ENCODE measurements around the gene NRL. TPM values are rescaled to one million over a fixed set of nuclear protein-coding genes. Genes with fewer than 3 reads are reported as not detected.

The NRL gene
- total RNA-seq, 1 experiment from 2014 or later: 0.87 TPM

DNA sequence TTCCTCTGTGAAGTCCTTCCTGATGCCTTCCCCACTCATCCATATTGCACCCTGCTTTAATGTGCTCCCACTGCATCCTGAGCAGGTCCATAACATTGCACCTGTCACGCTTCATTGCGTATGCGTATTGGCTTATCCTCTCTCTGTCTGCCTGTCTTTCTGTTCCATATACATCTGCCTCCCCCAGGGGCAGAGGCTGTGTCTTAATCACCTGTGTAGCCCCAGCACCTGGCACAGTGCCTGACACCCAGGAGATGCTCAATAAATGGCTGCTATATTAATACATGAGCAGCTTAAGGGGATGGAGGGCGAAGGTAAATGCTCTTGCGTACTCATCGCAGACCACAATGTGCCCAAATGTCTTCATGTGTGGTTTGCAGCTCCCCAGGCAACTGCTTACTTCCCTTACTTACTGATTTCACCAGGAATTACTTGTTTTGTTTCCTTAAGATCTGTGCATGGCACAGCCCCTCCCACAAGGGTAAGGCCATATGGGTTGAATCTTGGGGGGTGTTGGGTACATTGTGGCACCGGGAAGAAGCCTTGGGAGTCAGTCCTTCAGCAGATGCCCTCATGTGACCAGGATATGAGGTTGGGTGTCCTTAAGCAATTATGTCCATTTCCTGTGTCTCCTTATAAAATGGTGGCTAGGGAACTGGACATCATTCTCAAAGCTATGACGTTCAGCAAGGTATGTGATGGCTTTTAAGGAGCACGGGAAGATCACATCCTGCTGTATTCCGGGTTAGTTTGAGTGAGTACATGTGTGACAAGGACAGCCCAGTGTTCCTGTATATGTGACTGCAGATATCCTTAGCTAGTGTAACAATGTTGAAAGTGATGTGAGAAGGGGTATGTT is 44.2 kb downstream of the NRL start:
- Histone ChIP-seq H3K4me3 (ENCODE audit: insufficient read depth, low read depth, low read length) (no peak overlapping the region), H3K27me3 (ENCODE audit: control insufficient read depth, insufficient read depth, low read length) (no peaks in the 10 kb centered on the region), H3K36me3 (replicated peaks; ENCODE audit: control insufficient read depth, insufficient read depth, low read length) (no peaks in the 10 kb centered on the region)
- DNase-seq: no peak

DNA sequence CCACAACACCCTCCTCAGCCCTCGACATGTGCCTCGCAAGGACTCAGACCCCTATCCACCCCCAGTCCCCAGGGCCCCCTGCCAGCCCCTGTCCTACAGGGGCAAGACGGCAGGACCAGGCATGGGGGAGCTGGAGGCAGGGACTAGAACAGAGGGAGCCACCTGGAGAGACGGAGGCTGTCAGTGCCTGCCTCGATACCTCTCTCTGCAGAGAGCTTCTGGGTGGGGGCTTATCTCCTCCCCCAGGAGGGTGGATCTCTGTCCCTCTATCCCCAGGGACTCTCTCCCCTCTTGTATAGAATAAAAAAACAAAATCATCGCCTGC is 45.4 kb downstream of the NRL start:
- DNase-seq: no peak
- H3K4me3 ChIP-seq (ENCODE audit: insufficient read depth, low read depth, low read length): no peak overlapping the region
- H3K27me3 ChIP-seq (ENCODE audit: control insufficient read depth, insufficient read depth, low read length): no peaks in the 10 kb centered on the region
- no peaks in the 10 kb centered on the region for H3K36me3 ChIP-seq (replicated peaks; ENCODE audit: control insufficient read depth, insufficient read depth, low read length)

DNA sequence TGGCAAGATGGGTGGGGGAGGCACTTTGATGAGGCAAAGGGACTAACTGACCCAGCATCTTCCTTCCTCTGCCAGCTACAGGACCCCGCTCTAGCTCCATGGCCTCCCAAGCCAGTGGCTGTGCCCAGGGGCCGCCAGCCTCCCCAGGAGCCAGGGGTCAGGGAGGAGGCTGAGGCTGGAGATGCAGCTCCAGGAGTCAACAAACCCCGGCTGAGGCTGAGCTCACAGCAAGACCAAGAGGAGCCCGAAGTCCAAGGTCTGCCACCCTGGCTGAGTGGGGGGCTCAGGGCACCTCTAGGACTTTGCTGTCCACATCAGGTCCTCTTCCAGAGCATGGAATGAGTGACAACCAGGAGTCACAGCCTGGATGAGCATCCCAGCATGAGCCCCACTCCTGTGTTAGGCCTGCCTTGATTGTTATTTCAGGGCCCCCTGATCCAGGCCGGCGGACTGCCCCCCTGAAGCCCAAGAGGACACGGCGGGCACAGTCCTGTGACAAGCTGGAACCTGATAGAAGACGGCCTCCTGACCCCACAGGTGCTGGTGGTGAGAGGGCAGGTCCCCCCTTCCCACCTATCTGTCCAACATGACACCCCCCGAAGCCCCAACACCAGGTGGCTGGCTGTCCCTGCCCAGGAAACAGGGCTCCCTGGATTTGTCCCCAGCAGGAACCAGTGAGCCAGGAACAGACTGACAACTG is 45.9 kb downstream of the NRL start:
- Histone ChIP-seq H3K4me3 (ENCODE audit: insufficient read depth, low read depth, low read length) (no peak overlapping the region), H3K36me3 (replicated peaks; ENCODE audit: control insufficient read depth, insufficient read depth, low read length) (no peaks in the 10 kb centered on the region), H3K27me3 (ENCODE audit: control insufficient read depth, insufficient read depth, low read length) (no peaks in the 10 kb centered on the region)
- no peak for DNase-seq

DNA sequence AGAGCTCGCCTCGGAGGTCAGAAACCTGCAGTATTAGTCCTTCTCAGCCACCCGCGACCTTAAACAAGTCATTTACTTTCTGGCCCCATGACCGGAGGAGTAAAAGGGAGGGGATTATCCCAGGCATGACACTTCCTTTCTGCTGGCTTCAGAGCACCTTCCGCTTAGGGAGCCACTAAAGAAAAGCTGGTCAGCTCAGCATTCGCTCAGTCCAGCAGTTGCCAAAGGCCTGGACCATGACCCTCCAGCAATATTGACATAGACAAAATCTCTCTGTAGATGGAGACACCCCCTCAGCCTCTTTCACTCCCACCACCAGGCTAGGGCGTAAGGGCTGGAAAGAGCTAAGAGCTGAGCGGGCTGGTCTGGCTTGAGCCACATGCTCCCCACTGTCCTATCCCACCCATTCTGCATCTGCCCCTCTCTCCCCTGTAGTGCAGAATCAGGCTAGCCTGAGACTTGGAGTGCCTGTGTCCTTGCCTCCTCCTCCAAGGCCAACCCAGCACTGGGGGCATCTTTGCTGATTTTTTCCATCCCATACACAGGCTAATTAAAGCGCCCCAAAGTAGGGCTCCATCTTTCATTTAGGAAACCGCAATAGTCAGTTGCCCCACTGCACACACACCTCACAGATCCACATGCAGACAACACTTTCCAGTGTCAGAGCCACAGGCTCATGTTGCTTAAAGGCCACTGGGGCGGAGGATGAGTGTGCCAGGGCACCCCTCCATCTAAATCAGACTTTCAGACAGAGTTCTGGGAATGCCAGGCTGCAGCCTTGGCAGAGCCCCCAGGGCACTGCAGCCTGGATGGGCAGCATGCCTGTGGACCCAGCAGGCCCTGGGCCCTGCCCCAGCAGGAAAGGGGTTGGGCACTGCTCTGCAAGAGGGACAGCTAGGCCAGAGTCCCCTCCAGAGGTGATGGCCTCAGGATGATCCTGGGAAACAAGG is 47.3 kb downstream of the NRL start:
- Histone ChIP-seq H3K27me3 (ENCODE audit: control insufficient read depth, insufficient read depth, low read length) (no peaks in the 10 kb centered on the region), H3K36me3 (replicated peaks; ENCODE audit: control insufficient read depth, insufficient read depth, low read length) (no peaks in the 10 kb centered on the region), H3K4me3 (ENCODE audit: insufficient read depth, low read depth, low read length) (no peak overlapping the region)
- no peak for DNase-seq

DNA sequence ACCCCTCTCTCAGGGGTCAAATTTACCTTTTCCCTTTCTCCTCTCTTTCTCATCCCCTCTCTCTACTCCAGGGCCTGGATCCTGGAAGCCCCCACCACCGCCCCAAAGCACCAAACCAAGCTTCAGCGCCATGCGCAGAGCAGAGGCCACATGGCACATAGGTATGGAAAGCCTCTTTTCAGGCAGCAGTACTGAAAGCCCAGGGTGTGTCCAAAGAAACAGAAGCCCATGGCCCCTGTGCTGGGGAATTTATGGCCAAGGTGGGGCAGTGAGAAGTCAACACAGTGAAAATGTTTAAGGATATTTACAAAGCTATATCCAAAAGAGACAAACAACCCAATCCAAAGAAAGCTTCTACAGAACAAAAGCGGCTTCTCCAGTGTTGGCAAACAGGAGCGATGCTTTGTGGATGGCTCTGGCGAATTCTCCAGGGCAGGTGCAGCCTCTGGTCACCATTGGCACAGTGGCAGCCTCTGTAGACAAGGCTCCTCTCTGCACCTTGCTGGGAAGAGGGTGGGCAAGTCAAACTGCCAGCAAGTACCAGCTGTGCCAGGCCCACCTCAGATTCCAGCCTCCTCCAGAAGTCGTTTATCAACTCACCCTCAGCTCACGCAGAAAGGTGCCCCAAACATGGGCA is 48.1 kb downstream of the NRL start:
- Histone ChIP-seq H3K36me3 (replicated peaks; ENCODE audit: control insufficient read depth, insufficient read depth, low read length) (no peaks in the 10 kb centered on the region), H3K4me3 (ENCODE audit: insufficient read depth, low read depth, low read length) (no peak overlapping the region), H3K27me3 (ENCODE audit: control insufficient read depth, insufficient read depth, low read length) (no peaks in the 10 kb centered on the region)
- DNase-seq: no peak

DNA sequence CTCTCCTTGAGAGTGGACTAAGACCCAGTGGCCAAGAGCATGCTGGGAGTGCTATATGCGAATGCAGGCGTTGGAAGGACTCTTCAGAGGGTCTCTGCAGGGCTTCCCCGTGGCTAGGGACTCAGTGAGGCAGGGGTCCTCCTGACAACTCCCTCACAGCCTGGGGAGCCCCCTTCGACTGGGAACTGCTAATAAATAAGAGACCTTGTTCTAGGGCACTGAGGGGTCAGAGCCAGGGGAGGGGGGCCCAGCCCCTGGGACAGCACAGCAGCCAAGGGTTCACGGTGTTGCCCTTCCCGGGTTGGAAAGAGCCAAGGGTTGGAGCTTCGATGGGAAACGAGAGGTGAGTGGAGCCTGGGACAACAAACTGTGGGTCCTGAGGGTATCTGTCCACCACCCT is 49.3 kb downstream of the NRL start:
- Histone ChIP-seq H3K4me3 (ENCODE audit: insufficient read depth, low read depth, low read length) (no peak overlapping the region), H3K36me3 (replicated peaks; ENCODE audit: control insufficient read depth, insufficient read depth, low read length) (no peaks in the 10 kb centered on the region), H3K27me3 (ENCODE audit: control insufficient read depth, insufficient read depth, low read length) (no peaks in the 10 kb centered on the region)
- peak; percentile 43 for DNase-seq

DNA sequence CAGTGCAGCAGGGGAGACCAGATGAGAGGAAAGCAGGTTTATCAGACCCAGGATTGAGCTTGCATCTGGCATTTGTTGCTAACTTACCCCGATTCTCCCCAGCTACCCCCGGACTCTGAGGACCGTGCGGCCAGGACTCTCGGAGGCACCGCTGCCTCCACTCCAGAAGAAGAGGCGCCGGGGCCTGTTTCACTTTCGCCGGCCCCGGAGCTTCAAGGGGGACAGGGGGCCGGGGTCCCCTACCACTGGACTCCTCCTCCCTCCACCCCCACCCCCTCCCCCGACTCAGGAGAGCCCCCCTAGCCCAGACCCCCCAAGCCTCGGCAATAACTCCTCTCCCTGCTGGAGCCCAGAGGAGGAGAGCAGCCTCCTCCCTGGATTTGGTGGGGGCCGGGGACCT is 49.9 kb downstream of the NRL start:
- Histone ChIP-seq H3K27me3 (ENCODE audit: control insufficient read depth, insufficient read depth, low read length) (no peaks in the 10 kb centered on the region), H3K36me3 (replicated peaks; ENCODE audit: control insufficient read depth, insufficient read depth, low read length) (no peaks in the 10 kb centered on the region), H3K4me3 (ENCODE audit: insufficient read depth, low read depth, low read length) (no peak overlapping the region)
- peak; percentile 54 for DNase-seq

DNA sequence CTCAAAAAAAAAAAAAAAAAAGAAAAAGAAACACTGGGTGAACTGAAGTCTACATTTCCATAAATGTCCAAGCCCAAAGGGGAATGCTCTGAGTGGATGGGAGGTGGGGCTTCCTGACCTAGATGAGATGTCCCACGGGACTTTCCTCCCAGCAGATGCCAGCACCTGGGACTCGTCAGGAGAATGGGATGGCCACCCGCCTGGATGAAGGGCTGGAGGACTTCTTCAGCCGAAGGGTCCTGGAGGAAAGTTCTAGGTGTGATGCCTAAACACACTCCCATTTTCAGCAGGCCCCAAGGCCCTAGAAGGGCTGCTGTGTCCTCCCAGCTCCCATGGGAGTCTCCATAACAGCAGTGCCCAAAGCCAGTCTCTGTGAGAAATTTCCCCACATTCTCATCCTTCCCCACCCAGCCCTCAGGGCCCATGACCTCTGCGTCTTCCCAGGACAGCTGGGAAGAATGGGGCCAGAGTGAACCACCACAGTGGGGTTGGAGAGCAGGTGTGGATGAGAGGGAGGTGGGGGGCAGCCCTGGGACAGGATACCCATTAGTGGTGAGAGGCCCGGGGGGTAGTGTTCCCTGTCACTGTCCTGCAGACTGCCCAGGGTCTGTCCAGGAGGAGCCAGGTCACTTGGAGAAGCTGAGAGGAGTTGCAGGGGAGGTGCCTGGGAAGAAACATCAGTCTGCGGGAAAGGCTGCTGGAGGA is 50.5 kb downstream of the NRL start:
- no peaks in the 10 kb centered on the region for H3K27me3 ChIP-seq (ENCODE audit: control insufficient read depth, insufficient read depth, low read length)
- DNase-seq: peak; percentile 22
- H3K4me3 ChIP-seq (ENCODE audit: insufficient read depth, low read depth, low read length): no peak overlapping the region
- no peaks in the 10 kb centered on the region for H3K36me3 ChIP-seq (replicated peaks; ENCODE audit: control insufficient read depth, insufficient read depth, low read length)

DNA sequence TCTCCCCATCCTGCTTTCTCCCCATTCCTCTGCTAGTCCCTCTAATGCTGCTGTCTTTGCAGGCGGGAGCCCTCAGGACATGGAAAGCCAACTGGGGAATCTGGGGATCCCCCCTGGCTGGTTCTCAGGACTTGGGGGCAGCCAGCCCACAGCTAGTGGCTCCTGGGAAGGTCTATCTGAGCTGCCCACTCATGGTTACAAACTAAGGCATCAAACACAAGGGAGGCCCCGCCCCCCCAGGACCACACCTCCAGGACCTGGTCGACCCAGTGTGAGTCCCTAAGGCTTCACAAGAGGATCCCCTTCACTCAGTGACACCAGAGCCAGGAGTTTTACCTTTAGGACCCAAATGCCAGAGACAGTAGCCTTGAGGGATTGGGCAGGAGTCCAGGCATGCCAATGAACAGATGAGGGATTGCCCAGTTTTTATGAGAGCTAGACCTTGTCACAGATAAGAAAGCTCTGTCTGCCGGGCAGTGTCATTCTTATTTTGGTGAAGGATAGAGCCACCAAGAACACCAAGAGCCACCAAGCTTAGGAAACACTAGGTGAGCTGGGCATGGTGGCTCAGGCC is 51.4 kb downstream of the NRL start:
- Histone ChIP-seq H3K27me3 (ENCODE audit: control insufficient read depth, insufficient read depth, low read length) (no peaks in the 10 kb centered on the region), H3K36me3 (replicated peaks; ENCODE audit: control insufficient read depth, insufficient read depth, low read length) (no peaks in the 10 kb centered on the region), H3K4me3 (ENCODE audit: insufficient read depth, low read depth, low read length) (no peak overlapping the region)
- peak; percentile 43 for DNase-seq

DNA sequence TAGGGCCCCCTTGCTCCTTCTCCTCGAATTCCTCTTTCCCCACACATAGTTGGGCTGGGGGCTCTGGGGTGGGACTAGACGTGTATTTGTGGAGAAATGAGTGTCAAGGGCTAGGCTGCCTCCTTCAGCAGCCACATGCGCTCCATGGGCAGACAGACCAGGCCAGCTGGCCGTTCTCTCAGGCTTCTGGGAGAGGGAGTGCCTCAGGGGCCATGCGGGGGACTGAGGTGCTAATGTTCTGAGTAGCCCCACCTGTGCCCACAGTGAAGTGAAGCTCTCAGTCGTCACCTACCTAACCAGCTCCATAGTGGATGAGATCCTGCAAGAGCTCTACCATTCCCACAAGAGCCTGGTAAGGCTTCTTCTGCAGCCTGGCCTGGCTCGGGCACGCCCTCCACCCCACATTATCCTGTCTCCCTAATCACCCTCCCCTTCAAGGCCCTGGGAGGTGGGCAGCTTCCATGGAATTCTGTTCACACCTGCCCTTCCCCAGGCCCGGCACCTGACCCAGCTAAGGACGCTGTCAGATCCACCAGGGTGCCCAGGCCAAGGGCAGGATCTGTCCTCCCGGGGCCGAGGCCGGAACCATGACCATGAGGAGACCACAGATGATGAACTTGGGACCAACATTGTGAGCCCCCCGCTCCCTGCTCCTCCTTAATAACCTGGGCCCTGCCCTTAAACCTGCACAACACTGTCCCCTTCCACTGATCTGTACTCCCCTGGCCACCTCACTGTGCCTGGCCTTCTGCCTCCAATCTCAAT is 52.4 kb downstream of the NRL start:
- peak; percentile 25 for DNase-seq

DNA sequence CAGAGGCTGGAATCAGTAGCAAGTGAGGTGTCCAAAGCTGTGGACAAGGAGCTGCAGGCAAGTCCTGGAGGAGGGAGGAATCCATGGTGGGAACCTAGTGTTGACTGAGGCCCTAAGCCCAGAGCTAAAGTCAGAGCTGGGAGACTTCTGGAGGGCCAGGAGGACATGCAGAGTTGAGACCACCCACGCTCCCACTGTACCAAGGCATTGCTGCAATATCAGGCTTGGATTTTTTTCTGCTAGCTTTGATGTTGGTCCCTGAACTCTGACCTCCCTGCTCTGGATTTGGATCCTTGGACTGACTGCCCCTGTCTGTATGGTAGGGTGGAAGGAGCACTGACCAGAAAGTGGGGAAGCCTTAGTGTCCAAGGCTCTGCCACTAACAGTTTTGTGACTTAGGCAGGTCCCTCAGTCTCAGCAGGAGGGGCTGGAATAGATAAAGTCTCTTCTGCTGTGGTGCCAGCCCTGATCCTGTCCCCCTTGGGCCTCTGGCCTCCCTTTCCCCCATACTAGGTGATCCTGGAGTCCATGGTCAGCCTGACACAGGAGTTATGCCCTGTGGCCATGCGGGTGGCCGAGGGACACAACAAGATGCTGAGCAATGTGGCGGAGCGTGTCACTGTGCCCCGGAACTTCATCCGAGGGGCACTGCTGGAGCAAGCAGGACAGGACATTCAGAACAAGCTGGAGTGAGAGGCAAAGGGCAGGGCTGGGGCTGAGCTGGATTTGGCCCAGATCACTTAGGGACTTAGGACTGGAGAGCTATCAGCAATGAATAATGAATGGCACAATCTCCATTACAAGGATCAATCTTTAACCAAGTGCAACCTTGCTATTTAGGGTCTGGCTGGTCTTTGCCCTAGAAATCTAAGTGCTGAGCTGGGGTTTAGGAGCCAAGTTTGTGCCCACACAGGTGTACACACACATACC is 53.5 kb downstream of the NRL start:
- Histone ChIP-seq H3K4me3 (ENCODE audit: insufficient read depth, low read depth, low read length) (no peak overlapping the region), H3K36me3 (replicated peaks; ENCODE audit: control insufficient read depth, insufficient read depth, low read length) (no peaks in the 10 kb centered on the region), H3K27me3 (ENCODE audit: control insufficient read depth, insufficient read depth, low read length) (no peaks in the 10 kb centered on the region)
- DNase-seq: peak; percentile 13

More for the DNA sequence above, 52.4 kb downstream of the NRL start:
- Histone ChIP-seq H3K4me3 (ENCODE audit: insufficient read depth, low read depth, low read length) (no peak overlapping the region), H3K36me3 (replicated peaks; ENCODE audit: control insufficient read depth, insufficient read depth, low read length) (no peaks in the 10 kb centered on the region), H3K27me3 (ENCODE audit: control insufficient read depth, insufficient read depth, low read length) (no peaks in the 10 kb centered on the region)

DNA sequence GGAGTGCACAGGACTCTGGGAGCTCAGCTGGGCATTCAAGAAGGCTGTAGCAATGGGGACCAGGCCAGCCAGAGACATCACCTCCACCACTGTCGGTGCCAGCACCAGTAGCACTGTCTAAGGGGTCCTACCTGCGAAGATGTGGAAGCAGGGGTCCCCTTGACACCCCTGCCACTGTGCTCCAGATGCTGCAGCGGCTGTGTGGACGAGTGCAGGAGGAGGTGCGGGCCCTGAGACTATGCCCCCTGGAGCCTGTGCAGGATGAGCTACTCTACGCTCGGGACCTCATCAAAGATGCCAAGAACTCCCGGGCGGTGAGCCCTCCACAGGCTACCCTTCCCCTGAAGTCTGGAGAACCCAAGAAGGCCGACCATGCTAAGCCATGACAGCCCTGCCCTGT is 54.3 kb downstream of the NRL start:
- no peak for DNase-seq
- H3K36me3 ChIP-seq (replicated peaks; ENCODE audit: control insufficient read depth, insufficient read depth, low read length): no peaks in the 10 kb centered on the region; the same call in 1 of the 2 replicates
- H3K4me3 ChIP-seq (ENCODE audit: insufficient read depth, low read depth, low read length): no peak overlapping the region
- no peaks in the 10 kb centered on the region for H3K27me3 ChIP-seq (ENCODE audit: control insufficient read depth, insufficient read depth, low read length)

All from H7 (cell line).